ENCODE data around the gene RAB17. TPM values are rescaled to one million over a fixed set of nuclear protein-coding genes. Genes with fewer than 3 reads are reported as not detected.

RAB17 gene
- polyA plus RNA-seq, 1 experiment, result 0.10 TPM

DNA sequence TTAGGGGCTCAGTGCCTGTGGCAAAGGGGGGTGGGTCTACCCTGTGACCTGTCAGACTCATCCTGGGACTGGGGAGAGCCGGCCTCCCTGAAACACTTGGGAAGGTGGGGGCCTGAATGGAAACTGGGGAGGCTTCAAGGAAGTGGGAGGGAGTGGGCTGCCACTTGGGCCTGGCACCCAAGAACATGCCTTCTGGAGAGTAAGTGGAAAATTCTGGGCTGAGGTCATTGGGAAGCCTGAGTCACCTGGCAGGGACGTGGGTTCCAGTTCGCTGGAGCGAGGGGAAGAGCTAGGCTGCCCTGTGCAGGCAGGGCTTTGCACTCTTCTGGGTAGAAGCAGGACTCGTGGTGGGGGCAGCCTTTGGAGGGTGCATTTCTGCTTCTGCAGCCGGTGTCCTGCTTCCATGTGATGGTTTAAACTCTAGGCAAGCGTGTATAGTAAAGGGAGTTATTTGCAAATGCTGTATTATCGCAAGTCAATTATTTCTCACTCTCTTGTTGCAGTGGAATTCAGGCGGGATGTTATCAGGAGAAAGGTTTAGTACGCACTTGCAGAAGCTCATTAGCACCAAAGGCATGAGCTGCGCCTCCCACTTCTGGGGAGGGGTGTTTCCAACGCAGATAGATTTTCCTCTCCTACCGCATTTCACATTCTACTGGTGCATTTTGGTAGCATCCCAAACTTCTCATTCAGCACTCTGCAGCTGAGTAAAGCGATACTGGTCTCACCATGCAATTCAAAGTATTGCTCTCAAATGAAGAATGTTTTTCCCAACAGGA lies 40.7 kb upstream of the RAB17 start:
- DNase-seq (ENCODE audit: low read depth, low spot score), result no peak
- ChIA-PET POLR2A (interaction anchor here (2.4 kb wide), 1 partner anchor 39 kb away, joined by 6 read pairs; no protein-coding TSS in a partner anchor), CTCF (interaction anchor here (1.4 kb wide), 1 partner anchor 114 kb away, joined by 3 read pairs; no protein-coding TSS in a partner anchor)
- Histone ChIP-seq H3K27me3 (ENCODE audit: control insufficient read depth, insufficient read depth, low read length) (no peaks in the 10 kb centered on the region), H3K4me3 (ENCODE audit: low read depth, low read length) (no peak overlapping the region), H3K27ac (ENCODE audit: low read depth, low read length) (no peak overlapping the region), H3K9me3 (ENCODE audit: control insufficient read depth, insufficient read depth, low read length) (no peaks in the 10 kb centered on the region; the same call in 1 of the 2 replicates)
- TF ChIP-seq, protein P1, sequence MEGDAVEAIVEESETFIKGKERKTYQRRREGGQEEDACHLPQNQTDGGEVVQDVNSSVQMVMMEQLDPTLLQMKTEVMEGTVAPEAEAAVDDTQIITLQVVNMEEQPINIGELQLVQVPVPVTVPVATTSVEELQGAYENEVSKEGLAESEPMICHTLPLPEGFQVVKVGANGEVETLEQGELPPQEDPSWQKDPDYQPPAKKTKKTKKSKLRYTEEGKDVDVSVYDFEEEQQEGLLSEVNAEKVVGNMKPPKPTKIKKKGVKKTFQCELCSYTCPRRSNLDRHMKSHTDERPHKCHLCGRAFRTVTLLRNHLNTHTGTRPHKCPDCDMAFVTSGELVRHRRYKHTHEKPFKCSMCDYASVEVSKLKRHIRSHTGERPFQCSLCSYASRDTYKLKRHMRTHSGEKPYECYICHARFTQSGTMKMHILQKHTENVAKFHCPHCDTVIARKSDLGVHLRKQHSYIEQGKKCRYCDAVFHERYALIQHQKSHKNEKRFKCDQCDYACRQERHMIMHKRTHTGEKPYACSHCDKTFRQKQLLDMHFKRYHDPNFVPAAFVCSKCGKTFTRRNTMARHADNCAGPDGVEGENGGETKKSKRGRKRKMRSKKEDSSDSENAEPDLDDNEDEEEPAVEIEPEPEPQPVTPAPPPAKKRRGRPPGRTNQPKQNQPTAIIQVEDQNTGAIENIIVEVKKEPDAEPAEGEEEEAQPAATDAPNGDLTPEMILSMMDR (IDR thresholded peaks at IDR 0.05; ENCODE audit: low read depth, low read length), result no peak

GRCh38 chr2:237630216-237631000 lies 39.9 kb upstream of the RAB17 start:
- CTCF ChIA-PET, result interaction anchor here (1.3 to 1.9 kb wide), 2 partner anchors 58 to 115 kb away, joined by 3 to 6 read pairs; no protein-coding TSS in a partner anchor
- no peak overlapping the region for H3K27ac ChIP-seq (ENCODE audit: low read depth, low read length)

GRCh38 chr2:237629739-237630138 lies 39.2 kb upstream of the RAB17 start:
- Histone ChIP-seq H3K4me3 (ENCODE audit: low read depth, low read length) (no peak overlapping the region), H3K27me3 (ENCODE audit: control insufficient read depth, insufficient read depth, low read length) (no peaks in the 10 kb centered on the region), H3K27ac (ENCODE audit: low read depth, low read length) (no peak overlapping the region), H3K9me3 (ENCODE audit: control insufficient read depth, insufficient read depth, low read length) (no peaks in the 10 kb centered on the region; the same call in 1 of the 2 replicates)
- no peak for DNase-seq (ENCODE audit: low read depth, low spot score)
- ChIA-PET POLR2A (interaction anchor here (2.4 kb wide), 1 partner anchor 40 kb away, joined by 6 read pairs; no protein-coding TSS in a partner anchor), CTCF (interaction anchor here (1.3 to 1.9 kb wide), 2 partner anchors 58 to 115 kb away, joined by 3 to 6 read pairs; no protein-coding TSS in a partner anchor)
- TF ChIP-seq, protein P1 (IDR thresholded peaks at IDR 0.05; ENCODE audit: low read depth, low read length), result no peak

More at GRCh38 chr2:237630216-237631000, 39.9 kb upstream of the RAB17 start:
- POLR2A ChIA-PET, result interaction anchor here (2.4 kb wide), 1 partner anchor 39 kb away, joined by 6 read pairs; no protein-coding TSS in a partner anchor
- no peak for DNase-seq (ENCODE audit: low read depth, low spot score)
- Histone ChIP-seq H3K27me3 (ENCODE audit: control insufficient read depth, insufficient read depth, low read length) (no peaks in the 10 kb centered on the region), H3K9me3 (ENCODE audit: control insufficient read depth, insufficient read depth, low read length) (no peaks in the 10 kb centered on the region; the same call in 1 of the 2 replicates), H3K4me3 (ENCODE audit: low read depth, low read length) (no peak overlapping the region)
- TF ChIP-seq, protein P1 (IDR thresholded peaks at IDR 0.05; ENCODE audit: low read depth, low read length), result no peak

- TF ChIP-seq, protein P1 (IDR thresholded peaks at IDR 0.05; ENCODE audit: low read depth, low read length), result no peak
- POLR2A ChIA-PET, result interaction anchor here (2.4 kb wide), 1 partner anchor 41 kb away, joined by 6 read pairs; no protein-coding TSS in a partner anchor
- no peak for DNase-seq (ENCODE audit: low read depth, low spot score)
- H3K9me3 ChIP-seq (ENCODE audit: control insufficient read depth, insufficient read depth, low read length), result no peaks in the 10 kb centered on the region; the same call in 1 of the 2 replicates
- CTCF ChIA-PET, result interaction anchor here (1.3 to 1.9 kb wide), 2 partner anchors 57 to 116 kb away, joined by 3 to 6 read pairs; no protein-coding TSS in a partner anchor
- no peaks in the 10 kb centered on the region for H3K27me3 ChIP-seq (ENCODE audit: control insufficient read depth, insufficient read depth, low read length)
- H3K4me3 ChIP-seq (ENCODE audit: low read depth, low read length), result peak overlapping the region; percentile 27; the same call in 1 of the 2 replicates
- H3K27ac ChIP-seq (ENCODE audit: low read depth, low read length), result no peak overlapping the region
Measured at GRCh38 chr2:237629188-237629534, 38.6 kb upstream of the RAB17 start.

All from AG04450 (cell line).